Large intestine (tissue), 3 donors: ENCODE measurements around the gene ZCWPW1. TPM values are rescaled to one million over a fixed set of nuclear protein-coding genes. Genes with fewer than 3 reads are reported as not detected.
"Not testable (repeated sequence)": the region's sequence is repeated elsewhere in the genome, so short reads cannot be mapped to it uniquely, and the experiment has no call there.

Source experiments
- DNase-seq, 2 donors: peaks; one replicate each; pipeline versions ENCODE4 v3.0.0 to v3.0.0-alpha.2; 2013
- H3K27ac ChIP-seq: one replicate; pipeline ENCODE4 v1.5.1; 2013; ENCODE audit warnings: low read length
- H3K27me3 ChIP-seq: 2 replicates; pipeline ENCODE4 v1.6.1; 2013; ENCODE audit warnings: low read length; ENCODE audit not compliant: control insufficient read depth, insufficient read depth
- H3K36me3 ChIP-seq: 2 replicates; pipeline ENCODE4 v1.6.1; 2013; ENCODE audit warnings: low read length; ENCODE audit not compliant: control insufficient read depth, insufficient read depth
- H3K4me1 ChIP-seq: one replicate; pipeline ENCODE4 v1.6.1; 2013; ENCODE audit warnings: low read length; ENCODE audit not compliant: control insufficient read depth, insufficient read depth
- H3K4me3 ChIP-seq: one replicate; pipeline ENCODE4 v1.5.1; 2013; ENCODE audit warnings: low read length
- H3K9me3 ChIP-seq: one replicate; pipeline ENCODE4 v1.6.1; 2013; ENCODE audit warnings: mild to moderate bottlenecking, low read depth, low read length, moderate library complexity; ENCODE audit not compliant: control insufficient read depth
- WGBS: methylation state at CpG from one replicate; pipeline ENCODE4 v1.1.5; 2013; ENCODE audit warnings: low lambda C conversion rate; ENCODE audit not compliant: insufficient coverage; 5-methylcytosine and 5-hydroxymethylcytosine counted together
- polyA plus RNA-seq: library from polyadenylated mRNA; unstranded; fragments of 120-200 nt; gene quantifications from one replicate; pipeline ENCODE4 v1.2.1, GENCODE V29; 2013

ZCWPW1 gene
- polyA plus RNA-seq, 1 donor, result 4.8 TPM

- Histone ChIP-seq H3K27me3 (no peaks in the 10 kb centered on the region), H3K36me3 (peaks cover 7% of the 10 kb centered on the region), H3K9me3 (no peaks in the 10 kb centered on the region), H3K4me1 (no peaks in the 10 kb centered on the region), H3K4me3 (no peak overlapping the region), H3K27ac (no peak overlapping the region)
- WGBS, result no CpG with 5 or more reads among the region's 8 CpGs
- no peak for DNase-seq
Observed at GRCh38 chr7:100372256-100372655, 56.2 kb downstream of the ZCWPW1 start.

- H3K27ac ChIP-seq, result no peak overlapping the region
- WGBS, result no CpG with 5 or more reads among the region's 7 CpGs
Observed at GRCh38 chr7:100371561-100372171, 56.8 kb downstream of the ZCWPW1 start.

GRCh38 chr7:100370746-100371145, 57.8 kb downstream of the ZCWPW1 start:
- Histone ChIP-seq H3K27me3 (no peaks in the 10 kb centered on the region), H3K4me3 (no peak overlapping the region), H3K4me1 (no peaks in the 10 kb centered on the region), H3K36me3 (peaks cover 9% of the 10 kb centered on the region), H3K27ac (no peak overlapping the region), H3K9me3 (no peaks in the 10 kb centered on the region)
- no CpG with 5 or more reads among the region's 6 CpGs for WGBS
- DNase-seq, result no peak

More at GRCh38 chr7:100371561-100372171, 56.8 kb downstream of the ZCWPW1 start:
- H3K9me3 ChIP-seq, result no peaks in the 10 kb centered on the region
- no peaks in the 10 kb centered on the region for H3K4me1 ChIP-seq
- no peak overlapping the region for H3K4me3 ChIP-seq
- DNase-seq, result no peak
- no peaks in the 10 kb centered on the region for H3K27me3 ChIP-seq
- peaks cover 9% of the 10 kb centered on the region for H3K36me3 ChIP-seq

- Histone ChIP-seq H3K4me1 (no peaks in the 10 kb centered on the region), H3K36me3 (peaks cover 9% of the 10 kb centered on the region), H3K9me3 (no peaks in the 10 kb centered on the region), H3K27ac (no peak overlapping the region), H3K27me3 (no peaks in the 10 kb centered on the region), H3K4me3 (no peak overlapping the region)
- DNase-seq, result no peak
- WGBS, result no CpG with 5 or more reads among the region's 4 CpGs
Observed at GRCh38 chr7:100370303-100370702, 58.2 kb downstream of the ZCWPW1 start.

GRCh38 chr7:100369105-100369504, 59.4 kb downstream of the ZCWPW1 start:
- Histone ChIP-seq H3K4me1 (no peaks in the 10 kb centered on the region), H3K4me3 (no peak overlapping the region), H3K36me3 (peaks cover 18% of the 10 kb centered on the region), H3K9me3 (no peaks in the 10 kb centered on the region), H3K27me3 (no peaks in the 10 kb centered on the region), H3K27ac (no peak overlapping the region)
- peak in 1 of 2 donors; percentile 31 for DNase-seq
- WGBS, result no CpG with 5 or more reads among the region's 6 CpGs

GRCh38 chr7:100367676-100368613, 60.6 kb downstream of the ZCWPW1 start:
- 40% methylated on average over 1 of the region's 12 CpGs for WGBS
- Histone ChIP-seq H3K36me3 (peaks cover 21% of the 10 kb centered on the region), H3K27ac (no peak overlapping the region), H3K4me3 (no peak overlapping the region), H3K27me3 (no peaks in the 10 kb centered on the region), H3K9me3 (no peaks in the 10 kb centered on the region), H3K4me1 (no peaks in the 10 kb centered on the region)
- DNase-seq, result no peak

GRCh38 chr7:100367251-100367620, 61.3 kb downstream of the ZCWPW1 start:
- H3K4me3 ChIP-seq, result no peak overlapping the region
- no CpG with 5 or more reads among the region's 8 CpGs for WGBS
- H3K36me3 ChIP-seq, result peaks cover 28% of the 10 kb centered on the region
- no peak overlapping the region for H3K27ac ChIP-seq
- H3K4me1 ChIP-seq, result no peaks in the 10 kb centered on the region
- H3K27me3 ChIP-seq, result no peaks in the 10 kb centered on the region
- H3K9me3 ChIP-seq, result no peaks in the 10 kb centered on the region
- no peak for DNase-seq

GRCh38 chr7:100366411-100367250, 61.9 kb downstream of the ZCWPW1 start:
- H3K4me3 ChIP-seq, result no peak overlapping the region
- peaks cover 31% of the 10 kb centered on the region for H3K36me3 ChIP-seq
- H3K9me3 ChIP-seq, result no peaks in the 10 kb centered on the region
- DNase-seq, result no peak
- H3K27me3 ChIP-seq, result no peaks in the 10 kb centered on the region
- no CpG with 5 or more reads among the region's 16 CpGs for WGBS
- H3K4me1 ChIP-seq, result no peaks in the 10 kb centered on the region
- H3K27ac ChIP-seq, result no peak overlapping the region

GRCh38 chr7:100365998-100366367, 62.5 kb downstream of the ZCWPW1 start:
- not testable (repeated sequence) for H3K27ac ChIP-seq, H3K4me3 ChIP-seq, H3K27me3 ChIP-seq, H3K4me1 ChIP-seq, H3K9me3 ChIP-seq, DNase-seq
- no CpG with 5 or more reads among the region's 7 CpGs for WGBS
- H3K36me3 ChIP-seq, result peaks cover 36% of the 10 kb centered on the region

- no CpG with 5 or more reads among the region's 6 CpGs for WGBS
- Histone ChIP-seq H3K4me3 (no peak overlapping the region), H3K9me3 (no peaks in the 10 kb centered on the region), H3K36me3 (peaks cover 48% of the 10 kb centered on the region), H3K4me1 (no peaks in the 10 kb centered on the region), H3K27ac (no peak overlapping the region), H3K27me3 (no peaks in the 10 kb centered on the region)
- no peak for DNase-seq
Observed at GRCh38 chr7:100364480-100364879, 64.0 kb downstream of the ZCWPW1 start.
